GM12874 (cell line): Measurements from ENCODE around the gene PEPD.

ENCODE experiments used
- TF ChIP-seq, protein P1 (sequence below): IDR thresholded peaks from 2 replicates; pipeline ENCODE4 v1.5.1; 2011; ENCODE audit warnings: low read depth, mild to moderate bottlenecking, control low read depth, low read length, moderate library complexity; ENCODE audit not compliant: insufficient read depth

The PEPD gene

DNA sequence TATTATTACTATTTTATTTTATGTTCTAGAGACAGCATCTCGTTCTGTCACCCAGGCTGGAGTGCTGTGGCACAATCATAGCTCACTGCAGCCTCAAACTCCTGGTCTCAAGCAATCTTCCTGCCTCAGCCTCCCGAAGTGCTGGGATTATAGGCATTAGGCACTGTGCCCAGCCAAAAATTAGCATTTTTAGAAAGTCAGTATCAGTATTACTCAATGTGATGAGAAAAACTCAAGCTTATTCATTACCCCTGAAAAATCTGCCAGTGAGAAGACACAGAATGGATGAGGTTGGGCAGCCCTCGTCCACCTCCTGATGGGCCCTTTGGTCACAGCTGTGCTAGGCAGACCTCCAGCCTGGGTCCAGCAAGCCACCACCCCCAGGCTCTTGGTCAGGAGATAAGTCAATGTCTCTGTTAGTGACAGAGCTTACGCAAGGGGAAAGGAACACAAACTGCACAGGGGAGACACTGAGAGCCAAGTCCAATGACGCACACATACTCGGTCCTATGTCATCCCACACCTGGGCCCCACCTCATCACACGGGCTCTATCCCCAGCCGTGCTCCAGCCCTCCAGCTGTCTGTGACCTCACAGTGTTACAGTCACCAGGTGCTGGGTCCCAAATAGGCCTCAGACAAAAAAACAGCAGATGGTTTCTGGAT is 19.8 kb downstream of the PEPD start:
- TF ChIP-seq, protein P1, sequence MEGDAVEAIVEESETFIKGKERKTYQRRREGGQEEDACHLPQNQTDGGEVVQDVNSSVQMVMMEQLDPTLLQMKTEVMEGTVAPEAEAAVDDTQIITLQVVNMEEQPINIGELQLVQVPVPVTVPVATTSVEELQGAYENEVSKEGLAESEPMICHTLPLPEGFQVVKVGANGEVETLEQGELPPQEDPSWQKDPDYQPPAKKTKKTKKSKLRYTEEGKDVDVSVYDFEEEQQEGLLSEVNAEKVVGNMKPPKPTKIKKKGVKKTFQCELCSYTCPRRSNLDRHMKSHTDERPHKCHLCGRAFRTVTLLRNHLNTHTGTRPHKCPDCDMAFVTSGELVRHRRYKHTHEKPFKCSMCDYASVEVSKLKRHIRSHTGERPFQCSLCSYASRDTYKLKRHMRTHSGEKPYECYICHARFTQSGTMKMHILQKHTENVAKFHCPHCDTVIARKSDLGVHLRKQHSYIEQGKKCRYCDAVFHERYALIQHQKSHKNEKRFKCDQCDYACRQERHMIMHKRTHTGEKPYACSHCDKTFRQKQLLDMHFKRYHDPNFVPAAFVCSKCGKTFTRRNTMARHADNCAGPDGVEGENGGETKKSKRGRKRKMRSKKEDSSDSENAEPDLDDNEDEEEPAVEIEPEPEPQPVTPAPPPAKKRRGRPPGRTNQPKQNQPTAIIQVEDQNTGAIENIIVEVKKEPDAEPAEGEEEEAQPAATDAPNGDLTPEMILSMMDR: no peak

DNA sequence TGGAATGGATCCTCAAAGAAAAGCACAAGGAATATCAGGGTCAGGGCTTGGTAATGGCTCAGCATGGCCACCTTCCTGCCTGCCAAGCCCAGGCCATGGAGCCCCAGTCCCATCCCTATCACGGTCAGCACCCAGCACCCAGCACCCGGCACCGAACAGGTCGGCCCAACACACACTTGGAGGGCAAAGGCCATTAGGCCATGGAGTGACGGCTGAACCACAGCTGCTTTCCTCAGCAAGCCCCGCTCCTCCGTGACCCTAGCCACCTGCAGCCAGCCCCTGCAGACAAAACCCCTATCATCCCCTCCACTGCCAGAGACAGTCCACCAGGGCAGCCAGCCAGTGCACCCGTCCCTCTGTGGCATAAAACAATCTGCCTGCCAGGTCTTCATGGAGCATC is 20.6 kb downstream of the PEPD start:
- TF ChIP-seq, protein P1: no peak

DNA sequence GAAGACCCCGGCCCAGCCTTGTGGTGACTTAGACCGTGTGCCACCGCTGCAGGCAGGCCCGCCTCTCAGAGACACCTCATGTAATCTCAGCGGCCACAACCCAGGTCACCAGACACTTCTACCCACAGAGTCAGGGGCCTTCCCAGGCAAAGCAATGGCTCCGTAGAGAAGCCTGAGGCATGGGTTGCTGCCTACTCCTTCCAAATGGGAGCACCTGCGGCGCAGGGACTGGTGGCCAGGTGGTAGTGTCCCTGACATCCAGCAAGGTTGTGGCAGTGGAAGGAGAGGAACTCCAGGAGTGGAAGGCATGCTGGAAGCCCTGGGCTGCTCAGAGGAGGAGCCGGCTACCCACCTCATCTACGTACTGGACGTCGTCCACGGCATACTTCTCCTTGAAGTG is 21.0 kb downstream of the PEPD start:
- TF ChIP-seq, protein P1: no peak

DNA sequence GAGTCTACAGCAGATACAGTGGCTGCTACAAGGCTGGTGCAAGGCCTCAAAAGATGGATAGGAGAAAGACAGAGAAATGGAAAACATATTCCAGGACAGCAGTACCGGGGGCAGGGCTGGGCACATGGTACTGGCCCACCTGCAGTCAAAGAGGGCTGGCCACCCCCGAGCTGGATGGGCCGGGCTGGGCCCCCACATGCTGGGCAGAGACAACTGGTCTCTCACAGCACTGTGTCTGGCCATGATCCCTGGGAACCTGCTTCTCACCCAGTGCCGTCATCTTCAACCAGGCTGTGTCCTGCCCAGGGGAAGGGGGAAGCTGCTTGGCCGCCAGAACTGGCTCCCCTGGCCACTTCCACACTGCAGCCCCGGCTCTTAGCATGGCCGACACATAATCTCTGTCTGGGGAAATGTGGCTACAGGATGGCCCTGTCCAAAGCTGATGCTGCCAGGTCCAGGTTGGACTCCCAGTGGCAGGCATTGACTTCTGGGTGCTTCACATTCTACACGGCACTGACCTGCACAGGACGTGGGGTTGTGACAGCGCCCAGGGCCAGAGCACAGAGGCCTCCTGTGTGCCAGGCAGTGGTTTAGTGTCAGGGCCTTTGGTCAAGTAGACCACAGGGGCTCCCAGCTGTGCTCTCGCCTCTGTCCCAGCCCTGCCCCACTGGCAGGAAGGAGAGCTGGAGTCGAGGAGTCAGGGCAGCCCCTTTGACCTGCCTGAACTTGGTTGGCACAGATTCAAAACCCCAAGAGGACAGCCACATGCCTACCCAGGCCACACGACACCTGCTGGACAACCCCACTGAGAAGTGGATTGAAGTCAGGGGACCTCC is 21.7 kb downstream of the PEPD start:
- TF ChIP-seq, protein P1: no peak

GRCh38 chr19:33499248-33499647 is 22.3 kb downstream of the PEPD start:
- TF ChIP-seq, protein P1: no peak

GRCh38 chr19:33498391-33499000 is 23.1 kb downstream of the PEPD start:
- TF ChIP-seq, protein P1: no peak

GRCh38 chr19:33497778-33498175 is 23.8 kb downstream of the PEPD start:
- TF ChIP-seq, protein P1: no peak
